HG03135 (cell line): ENCODE measurements around the gene MT1G.
"Not testable (repeated sequence)": the region's sequence is repeated elsewhere in the genome, so short reads cannot be mapped to it uniquely, and the experiment has no call there.

Source experiments
- ATAC-seq: cut with Tn5 transposase; IDR thresholded peaks from one replicate; pipeline ENCODE4 v1.9.1; 2021; ENCODE audit warnings: mild to moderate bottlenecking, moderate library complexity; ENCODE audit not compliant: unreplicated experiment

MT1G gene

DNA sequence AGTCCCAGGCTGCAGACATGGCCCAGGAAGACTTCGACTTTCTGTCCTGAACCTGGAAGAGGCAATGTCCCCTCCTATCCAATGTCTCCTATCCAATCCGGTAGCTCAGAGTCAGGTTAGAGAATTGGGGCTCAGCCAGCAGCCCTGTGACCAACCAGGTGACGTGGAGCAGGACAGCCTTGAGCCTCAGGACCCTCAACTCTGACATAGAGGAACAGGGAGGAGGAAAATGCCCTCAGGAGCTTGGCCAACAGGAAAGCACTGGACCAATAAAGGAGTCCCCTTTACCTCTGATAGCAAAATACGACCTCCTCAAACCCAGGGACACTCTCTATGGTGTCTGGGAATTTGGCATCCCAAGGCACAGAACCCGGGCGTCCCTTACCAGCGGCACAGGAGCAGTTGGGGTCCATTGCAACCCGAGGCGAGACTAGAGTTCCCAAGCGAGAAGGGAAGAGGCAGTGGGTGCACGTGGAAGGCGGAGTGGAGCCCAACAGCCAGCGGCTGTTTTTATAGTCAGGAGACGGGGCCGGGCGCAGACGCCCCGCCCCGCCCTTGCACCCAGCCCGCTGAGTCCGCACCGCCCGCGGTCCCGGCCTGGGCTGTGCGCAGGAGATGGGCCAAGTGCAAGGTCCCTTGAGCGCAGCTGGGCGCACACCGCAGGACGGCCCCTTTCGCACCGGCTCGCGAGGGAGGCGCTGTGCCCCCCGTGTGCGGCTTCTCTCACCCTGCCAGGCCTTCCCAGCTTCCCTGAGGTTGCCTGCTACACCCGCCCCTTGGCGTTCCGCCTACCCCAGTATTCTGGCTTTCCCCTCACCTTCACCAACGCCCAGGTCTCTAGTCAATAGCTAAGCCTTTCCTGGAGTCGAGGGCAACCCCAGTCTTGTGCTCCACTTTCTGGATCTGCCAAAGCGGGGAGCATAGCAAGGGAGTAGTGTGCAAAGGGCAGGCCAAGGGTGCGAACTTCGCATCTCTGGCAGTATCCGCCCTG lies at the start of gene MT1G:
TSS of gene MT1G (minus strand) at position 485 of the 991 bp plus-strand sequence. CDS start at position 413, 72 bp downstream.
- no peak for ATAC-seq

DNA sequence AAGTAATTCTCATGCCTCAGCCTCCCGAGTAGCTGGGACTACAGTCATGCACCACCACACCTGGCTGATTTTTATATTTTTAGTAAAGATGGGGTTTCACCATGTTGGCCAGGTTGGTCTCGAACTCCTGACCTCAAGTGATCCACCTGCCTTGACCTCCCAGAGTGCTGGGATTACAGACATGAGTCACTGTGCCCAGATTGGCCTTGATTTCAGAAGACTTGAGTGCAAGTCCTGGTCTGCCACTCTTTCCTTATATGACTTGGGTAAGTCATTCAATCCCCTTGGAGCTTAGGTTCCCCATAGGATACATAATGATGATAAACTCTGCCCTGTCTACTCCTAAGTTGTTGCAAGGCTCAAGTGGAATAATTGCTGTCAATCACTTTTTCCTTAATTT lies 49.7 kb upstream of the MT1G start:
- ATAC-seq, result not testable (repeated sequence)

DNA sequence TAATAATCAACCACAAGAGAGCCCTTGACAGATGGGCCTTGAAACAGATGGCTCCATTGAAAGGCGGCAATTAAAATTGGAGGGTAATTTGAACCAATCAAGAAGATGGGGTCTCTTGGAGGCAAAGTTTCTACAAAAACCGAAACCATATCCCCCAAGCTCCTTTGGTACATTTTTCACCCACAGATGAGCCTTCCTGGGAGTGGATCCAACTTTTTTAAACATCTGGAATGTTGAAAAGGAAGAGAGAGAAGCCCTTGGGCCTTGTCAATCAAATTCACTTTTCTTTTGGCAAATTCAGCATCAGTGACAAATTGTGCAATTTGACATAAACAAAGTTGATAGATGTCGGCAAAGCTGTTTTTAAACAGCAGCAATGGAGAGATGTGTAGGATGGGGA lies 48.9 kb upstream of the MT1G start:
- no peak for ATAC-seq

DNA sequence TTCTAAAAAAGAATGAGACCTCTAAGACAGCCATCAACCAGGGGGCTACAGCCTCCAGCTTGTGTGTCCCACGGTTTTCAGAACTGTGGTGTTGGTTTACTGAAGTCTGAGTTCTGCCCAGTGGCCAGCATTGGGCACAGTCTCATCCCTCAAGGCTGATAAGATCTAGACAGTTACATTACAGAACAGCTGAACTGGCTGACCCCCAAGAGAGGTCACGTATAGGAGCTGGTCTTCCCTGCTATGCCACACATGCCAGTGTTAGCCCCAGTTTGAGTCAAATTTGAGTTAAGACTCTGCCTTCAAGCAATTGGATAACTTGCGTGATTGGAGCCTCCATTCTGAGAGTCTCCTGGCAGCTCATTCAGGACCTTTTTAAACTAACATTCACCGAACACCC lies 47.3 kb upstream of the MT1G start:
- no peak for ATAC-seq

DNA sequence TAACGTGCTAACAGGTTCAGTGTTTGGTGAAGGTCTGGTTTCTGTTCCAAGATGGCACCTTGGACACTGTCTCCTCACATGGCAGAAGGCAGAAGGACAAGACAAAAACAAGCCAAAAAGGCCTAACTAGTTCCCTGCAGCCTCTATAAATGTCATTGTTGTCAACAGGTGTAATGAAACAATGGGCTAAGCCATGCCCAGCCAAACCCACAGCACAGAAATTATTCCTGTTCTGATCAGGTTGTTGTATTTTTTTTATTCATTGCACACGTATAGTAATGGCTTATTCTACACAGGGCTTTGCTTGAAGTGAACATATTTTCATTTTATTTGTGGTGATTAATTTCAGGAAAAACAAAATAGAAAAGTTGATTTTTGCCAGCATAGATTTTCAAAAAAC lies 45.9 kb upstream of the MT1G start:
- ATAC-seq, result no peak

DNA sequence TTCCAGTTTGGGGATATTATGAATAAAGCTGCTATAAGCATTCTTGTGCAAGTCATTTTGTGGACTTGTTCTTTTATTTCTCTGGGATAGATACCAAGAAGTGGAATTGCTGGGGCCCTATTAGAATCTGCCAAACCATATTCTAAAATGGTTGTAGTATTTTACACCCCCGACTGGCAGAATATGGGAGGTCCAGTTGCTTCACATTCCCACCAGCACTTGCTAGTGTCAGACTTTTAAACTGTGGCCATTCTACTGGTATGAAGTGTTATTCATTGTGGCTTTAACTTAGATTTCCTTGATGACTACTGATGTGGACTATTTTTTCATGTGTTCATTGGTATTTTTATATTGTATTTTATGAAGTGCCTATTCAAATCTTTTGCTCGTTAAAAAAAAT lies 44.0 kb upstream of the MT1G start:
- no peak for ATAC-seq

DNA sequence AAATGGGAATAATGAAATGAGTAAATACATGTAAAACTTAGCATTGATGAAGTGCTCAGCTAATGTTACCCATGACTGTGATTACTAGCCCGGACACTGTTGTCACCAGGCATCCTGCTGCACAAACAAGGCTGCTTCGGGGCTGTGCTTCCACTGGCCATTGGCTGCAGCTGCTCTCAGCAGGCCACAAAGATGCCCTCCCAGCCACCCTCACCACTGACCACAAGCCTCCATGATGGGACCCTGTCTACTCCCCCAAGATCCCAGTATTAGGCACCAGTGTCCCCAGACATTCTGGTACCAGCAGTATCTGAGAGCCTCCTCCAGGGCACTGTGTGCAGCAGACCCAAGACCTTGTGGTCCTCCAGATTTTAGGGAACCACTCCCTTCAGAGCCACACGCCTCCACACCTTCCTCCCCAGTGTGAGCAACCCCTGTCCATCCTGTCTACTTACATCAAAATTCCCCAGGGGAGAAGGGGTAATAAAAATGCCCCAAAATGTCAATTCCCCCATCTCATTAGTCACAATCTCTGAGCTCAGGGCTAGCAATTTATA lies 42.4 kb upstream of the MT1G start:
- ATAC-seq, result no peak

DNA sequence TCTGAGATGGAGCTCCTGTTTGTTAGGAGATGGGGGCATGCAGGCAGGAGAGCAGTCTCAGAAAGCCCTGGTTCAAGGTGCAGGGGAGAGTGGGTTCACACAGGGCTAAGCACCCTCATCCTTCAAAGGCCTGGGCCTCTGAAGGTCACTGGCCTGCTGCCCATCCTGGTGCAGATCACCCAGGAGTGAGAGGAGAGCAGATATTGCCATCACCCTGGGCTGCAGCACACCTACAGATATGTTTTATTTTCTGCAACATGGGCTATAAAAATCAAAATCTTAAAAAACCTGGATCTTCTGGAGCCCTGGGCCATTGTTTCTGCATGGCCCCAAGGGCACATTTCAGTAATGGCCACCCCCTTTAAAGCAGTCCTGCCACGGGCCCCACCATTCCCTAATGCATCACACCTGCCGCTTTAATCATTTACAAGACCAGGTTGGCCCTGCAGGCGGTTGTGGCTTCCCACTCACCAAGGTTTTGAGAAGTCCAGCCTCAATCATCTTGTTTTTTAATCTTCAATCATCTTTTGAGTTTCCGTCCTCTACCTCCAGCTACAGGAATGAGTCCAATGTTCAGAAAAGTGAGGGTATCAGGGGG lies 41.7 kb upstream of the MT1G start:
- no peak for ATAC-seq

DNA sequence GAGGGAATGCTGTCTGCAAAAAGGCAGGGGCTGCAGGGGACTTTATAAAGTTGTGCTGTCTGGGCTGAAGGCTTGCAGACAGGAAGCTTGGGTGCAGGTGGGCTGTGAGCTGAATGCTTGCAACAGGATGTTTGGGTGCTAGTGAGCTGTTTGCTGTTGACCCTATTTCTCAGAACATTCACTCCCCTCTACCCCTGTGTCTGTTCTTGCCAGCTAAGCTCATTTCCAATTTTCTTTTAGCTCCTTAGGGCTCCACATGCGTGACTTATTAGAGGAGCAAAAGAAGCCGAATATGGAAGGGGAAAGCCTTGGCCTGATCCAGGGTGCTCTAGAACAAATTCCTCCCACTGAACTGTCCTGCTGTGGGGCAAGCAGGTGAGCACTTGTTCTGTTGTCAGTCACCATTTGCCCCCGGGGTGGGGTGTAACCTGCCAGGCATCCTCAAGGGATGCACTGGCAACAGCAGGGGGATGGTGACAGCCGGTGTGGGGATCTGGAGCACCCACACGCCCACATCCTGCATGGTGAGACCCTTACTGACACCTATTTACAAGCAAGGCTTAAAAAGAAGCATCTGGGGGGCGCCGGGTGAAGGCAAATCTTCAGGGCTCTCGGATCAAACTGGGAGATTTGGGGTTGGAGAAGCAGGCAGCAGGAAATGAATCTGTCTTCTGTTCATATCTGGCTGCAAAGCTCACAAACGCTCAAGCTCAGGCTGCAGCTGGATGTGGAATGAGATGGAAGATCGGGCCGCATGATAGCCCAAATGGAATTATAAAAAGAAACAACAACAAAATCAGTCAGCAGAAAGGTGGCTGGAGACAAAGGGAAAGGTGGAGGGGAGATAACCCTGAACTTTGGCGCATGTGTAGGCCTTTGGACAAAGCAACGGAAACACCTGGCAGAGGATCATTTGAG lies 40.9 kb upstream of the MT1G start:
- no peak for ATAC-seq

DNA sequence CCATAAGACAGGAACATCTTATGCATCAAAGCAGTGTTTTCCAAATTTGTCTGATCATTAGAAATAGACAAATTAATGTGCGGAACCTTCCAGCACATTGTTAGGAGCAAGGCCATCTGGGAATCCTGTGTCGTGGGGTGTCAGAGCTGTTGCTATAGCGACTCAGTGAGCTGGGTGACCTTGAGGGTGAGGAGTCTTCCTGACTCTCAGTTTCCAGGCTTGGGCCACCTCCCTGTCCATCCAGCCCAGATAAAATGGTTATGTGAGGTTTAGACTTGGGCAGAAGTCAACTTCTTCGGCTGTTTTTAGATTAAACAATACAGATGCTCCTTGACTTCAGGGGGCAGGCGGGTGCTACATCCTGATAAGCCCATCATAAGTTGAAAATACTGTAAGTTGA lies 35.0 kb upstream of the MT1G start:
- ATAC-seq, result no peak

DNA sequence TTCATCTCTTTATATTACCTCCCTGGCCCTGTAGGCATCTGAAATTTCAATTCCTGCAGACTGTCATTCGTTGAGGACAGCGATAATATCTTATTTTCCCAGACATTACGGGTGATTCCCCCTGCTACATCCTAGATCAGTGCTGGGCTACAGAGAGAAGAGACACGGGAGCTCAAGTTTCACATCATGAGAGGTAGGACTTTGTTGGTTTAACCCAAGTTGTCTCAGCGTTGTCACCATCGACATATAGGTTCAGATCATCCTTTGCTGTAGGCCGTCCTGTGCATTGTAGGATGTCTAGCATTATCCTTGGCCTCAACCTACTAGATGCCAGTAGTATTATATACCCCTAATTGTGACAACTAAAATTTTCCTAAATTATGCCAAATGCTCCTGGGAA lies 33.7 kb upstream of the MT1G start:
- ATAC-seq, result no peak

DNA sequence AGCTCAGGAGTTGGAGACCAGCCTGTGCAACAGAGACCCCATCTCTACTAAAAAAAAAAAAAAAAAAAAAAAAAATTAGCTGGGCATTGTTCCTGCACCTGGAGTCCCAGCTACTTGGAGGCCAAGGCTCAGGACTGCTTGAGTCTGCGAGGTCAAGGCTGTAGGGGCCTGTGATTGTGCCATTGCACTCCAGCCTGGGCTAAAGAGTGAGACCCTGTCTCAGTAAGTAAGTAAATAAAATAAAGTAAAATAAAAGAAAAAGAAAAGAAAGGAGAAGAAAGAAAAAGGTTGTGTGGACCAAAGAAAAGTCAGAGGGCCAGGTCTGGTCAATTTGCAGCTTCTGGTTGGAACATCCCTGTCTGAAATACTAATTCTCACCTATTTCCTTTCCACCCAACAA lies 32.8 kb upstream of the MT1G start:
- ATAC-seq, result no peak

DNA sequence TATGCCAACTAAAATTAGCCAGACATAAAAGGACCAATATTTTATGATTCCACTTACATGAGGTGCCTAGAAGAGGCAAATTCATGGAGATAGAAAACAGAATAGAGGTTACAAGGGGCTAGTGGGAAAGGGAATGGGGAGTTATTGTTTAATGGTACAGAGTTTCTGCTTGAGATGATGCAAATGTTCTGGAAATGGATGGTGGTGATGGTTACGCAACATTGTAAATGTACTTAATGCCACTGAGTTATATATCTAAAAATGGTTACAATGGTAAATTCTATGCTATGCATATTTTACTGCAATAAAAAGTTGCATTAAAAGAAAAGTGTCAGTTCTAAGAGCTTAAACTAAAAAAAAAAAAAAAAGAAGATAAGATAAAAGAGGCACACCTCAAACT lies 32.3 kb upstream of the MT1G start:
- ATAC-seq, result no peak

DNA sequence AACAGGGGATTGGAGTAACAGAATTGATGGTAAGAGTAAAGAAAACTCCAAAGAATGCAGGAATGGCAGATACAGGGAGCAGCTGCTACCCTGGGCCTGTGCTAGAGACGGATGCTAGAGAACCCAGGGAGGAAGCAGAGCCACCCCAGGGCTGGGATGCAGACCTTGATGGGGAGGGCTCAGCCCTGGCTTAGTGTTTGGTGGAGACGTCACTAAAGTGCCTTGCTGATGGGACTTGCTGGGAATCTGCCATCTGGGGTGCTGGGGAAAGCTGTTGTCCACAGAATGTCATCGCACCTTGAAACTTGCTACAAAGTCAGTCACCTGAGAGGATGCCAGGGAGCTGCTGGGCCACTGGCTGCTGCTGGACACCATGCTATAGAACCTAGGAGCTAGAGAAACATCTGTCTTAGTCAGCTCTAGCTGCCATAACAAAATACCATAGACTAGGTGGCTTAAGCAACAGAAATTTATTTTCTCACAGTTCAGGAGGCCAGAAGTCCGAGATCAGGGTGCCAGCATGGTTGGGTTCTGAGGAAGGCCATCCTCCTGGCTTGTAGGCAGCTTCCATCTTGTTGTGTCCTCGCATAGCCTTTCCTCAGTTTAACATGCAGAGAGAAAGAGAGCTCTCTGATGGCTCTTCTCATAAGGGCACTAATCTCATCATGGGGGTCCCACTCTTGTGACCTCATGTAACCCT lies 29.7 kb upstream of the MT1G start:
- no peak for ATAC-seq

DNA sequence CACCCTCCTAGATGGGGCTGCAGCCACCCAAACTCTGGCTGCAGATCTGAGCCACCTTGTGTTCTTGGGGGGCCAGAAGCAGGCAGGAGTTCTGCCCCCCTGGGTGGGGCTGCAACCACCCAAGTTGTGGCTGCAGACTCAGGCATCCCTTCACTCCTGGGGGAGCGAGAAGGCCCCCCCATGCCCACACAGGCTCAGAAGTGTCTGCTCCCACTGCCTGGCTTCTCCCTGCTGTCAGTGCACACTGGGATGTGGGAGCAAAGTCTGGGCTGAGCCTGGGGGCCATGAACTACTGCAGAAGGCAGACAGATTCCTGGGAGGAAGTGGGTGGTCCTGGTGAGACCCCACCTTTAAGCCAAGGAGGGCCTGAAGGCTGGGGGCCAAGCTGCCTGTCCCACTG lies 27.4 kb upstream of the MT1G start:
- no peak for ATAC-seq

DNA sequence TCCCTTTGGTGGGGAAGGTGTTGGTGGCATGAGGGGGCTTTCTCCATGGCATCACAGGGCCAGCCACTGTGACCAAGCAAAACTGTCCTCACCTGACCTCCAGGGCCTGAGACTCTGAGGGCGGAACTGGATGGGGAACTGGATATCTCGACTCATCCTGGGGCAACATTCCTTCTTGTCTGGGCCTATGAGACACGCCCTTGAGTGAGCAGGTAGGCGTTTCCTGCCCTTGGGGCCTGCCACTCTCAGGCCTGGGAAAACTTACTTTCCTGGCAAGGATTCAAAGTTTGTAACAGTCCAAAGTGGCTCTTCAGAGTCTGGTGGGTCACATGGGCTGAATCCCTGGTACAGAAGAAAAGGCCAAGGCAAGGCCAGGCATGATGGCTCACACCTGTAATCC lies 24.0 kb upstream of the MT1G start:
- no peak for ATAC-seq

DNA sequence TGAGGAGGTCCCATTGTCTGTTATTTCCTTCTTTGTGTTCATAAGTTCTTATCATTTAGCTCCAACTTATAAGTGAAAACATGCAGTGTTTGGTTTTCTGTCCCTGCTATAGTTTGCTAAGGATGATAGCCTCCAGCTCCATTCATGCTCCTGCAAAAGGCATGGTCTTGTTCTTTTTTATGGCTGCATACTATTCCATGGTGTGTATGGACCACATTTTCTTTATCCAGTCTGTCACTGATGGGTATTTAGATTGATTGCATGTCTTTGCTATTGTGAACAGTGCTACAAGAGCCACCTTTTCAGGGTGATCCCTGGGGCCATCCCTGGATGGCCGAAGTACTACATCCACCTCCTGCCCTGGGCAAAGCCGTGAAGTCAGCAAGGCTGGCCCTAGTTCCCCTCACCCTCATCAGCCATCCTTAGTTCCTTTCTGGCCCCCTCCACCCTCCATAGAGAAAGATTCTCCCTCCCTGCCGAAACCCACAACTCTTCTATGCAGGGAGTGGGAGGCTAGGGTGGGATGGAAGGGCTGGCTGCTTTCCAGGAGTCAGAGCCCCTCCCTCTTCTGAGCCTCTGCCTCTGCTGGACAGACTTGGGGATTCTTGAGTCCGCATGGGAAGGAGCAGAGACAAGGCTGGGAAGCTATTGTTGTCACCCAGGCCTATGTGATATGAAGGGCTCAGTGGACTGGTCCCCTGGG lies 22.7 kb upstream of the MT1G start:
- no peak for ATAC-seq

DNA sequence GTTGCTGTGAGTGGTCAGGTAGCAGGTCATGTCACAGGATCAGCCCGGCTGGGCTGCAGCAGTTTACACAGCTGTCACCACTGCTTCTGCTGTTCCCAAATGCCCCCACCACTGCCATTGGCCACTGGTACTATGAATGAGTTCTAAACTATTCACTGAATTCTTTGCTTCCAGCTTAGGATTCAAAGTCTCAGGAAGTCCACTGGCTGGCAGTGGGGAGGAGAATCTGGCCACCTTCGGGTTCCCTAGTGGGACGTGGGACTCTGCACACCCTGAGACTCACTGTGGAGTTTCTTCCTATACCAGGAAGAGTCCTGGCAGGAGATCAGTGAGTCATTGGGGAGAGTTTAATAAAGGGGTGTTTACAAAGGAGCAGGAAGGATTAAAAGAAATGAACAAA lies 21.3 kb upstream of the MT1G start:
- ATAC-seq, result no peak

DNA sequence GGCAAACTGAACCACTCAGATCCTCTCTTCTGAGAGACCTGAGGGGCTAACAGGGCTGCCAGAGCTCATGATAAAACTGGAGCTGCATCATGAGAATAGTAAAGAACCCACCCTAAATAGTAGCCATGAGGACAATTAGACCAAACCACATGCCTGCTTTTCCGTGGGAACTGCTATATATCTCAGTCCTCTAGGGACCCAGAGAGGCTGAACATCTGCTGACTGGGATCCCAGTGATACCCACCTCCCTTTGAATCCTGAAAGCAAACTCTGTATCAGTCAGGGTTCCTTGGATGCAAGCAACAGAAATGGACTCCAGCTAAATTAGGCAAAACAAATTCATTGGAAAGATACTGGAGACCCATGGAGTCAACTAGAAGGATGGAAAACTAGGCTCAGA lies 20.9 kb upstream of the MT1G start:
- ATAC-seq, result no peak

DNA sequence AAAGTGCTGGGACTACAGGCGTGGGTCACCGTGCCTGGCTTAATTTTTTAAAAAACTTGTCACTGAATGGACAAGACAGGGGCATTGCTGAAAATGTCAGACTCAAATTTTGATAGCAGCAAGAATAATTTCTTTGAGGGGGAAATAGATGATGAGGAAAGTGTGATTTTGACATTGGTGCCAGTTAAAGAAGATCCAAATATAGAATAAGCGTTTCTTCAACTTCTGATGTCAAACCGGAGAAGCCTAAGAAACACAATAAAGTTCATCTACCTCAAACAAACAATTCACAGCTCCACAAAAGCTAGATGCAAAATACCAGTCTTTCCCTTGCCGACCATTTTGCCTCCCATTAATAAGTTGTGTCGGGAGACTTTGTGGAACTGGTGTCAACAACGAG lies 18.9 kb upstream of the MT1G start:
- no peak for ATAC-seq
